ENCODE results near the gene ETV6. TPM values are rescaled to one million over a fixed set of nuclear protein-coding genes. Genes with fewer than 3 reads are reported as not detected.
A peak's percentile ranks its signal among the peaks of the same experiment; 100 is the strongest.

The ETV6 gene
- total RNA-seq, 1 experiment from 2014 or later: 17.2 TPM

DNA sequence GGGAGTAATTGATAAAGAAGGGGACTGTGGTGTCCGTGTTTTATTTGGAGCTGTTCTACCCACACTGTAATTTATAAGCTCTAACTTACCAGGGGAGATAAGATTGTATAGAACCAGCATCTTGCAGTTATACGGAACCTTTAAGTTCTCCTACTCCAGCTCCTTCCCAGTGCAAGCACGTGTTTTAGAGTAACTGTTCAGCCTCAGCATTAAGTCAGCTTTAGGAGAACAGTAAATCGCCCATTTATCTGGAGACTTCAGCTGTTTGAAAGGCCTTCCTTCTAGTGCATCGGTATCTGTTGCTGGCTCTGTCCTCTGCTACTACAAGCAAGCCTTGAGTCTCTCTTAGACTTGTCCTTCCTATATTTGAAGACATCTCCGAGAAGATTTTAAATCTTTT lies 95.6 kb downstream of the ETV6 start:
- intact Hi-C loops (cut with micrococcal nuclease; ENCODE audit: unreplicated experiment) (no loop called here), in situ Hi-C loops (cut with HindIII; ENCODE audit: low pct_unique_long_range_greater_than_20kb, low sequenced_read_pairs) (no loop called here)
- no peaks in the 10 kb centered on the region for H3K9me3 ChIP-seq (ENCODE audit: control insufficient read depth, insufficient read depth, low read depth, low read length)
- no peak overlapping the region for H3K4me3 ChIP-seq (ENCODE audit: low read depth in 2 of 2, low read length in 2 of 2)
- H3K27ac ChIP-seq (ENCODE audit: low read length): no peak overlapping the region
- CTCF ChIA-PET: no interaction called here
- no peaks in the 10 kb centered on the region for H3K27me3 ChIP-seq (ENCODE audit: control insufficient read depth, insufficient read depth, low read length)
- POLR2A ChIA-PET: no interaction called here
- no TSS peak for BruUV-seq (replicated peaks)
- H3K36me3 ChIP-seq (ENCODE audit: control insufficient read depth, insufficient read depth, low read length): no peaks in the 10 kb centered on the region
- TF ChIP-seq TCF7L2 (IDR thresholded peaks at IDR 0.05; ENCODE audit: low read depth, low read length): no peak
- TF ChIP-seq, protein P1, sequence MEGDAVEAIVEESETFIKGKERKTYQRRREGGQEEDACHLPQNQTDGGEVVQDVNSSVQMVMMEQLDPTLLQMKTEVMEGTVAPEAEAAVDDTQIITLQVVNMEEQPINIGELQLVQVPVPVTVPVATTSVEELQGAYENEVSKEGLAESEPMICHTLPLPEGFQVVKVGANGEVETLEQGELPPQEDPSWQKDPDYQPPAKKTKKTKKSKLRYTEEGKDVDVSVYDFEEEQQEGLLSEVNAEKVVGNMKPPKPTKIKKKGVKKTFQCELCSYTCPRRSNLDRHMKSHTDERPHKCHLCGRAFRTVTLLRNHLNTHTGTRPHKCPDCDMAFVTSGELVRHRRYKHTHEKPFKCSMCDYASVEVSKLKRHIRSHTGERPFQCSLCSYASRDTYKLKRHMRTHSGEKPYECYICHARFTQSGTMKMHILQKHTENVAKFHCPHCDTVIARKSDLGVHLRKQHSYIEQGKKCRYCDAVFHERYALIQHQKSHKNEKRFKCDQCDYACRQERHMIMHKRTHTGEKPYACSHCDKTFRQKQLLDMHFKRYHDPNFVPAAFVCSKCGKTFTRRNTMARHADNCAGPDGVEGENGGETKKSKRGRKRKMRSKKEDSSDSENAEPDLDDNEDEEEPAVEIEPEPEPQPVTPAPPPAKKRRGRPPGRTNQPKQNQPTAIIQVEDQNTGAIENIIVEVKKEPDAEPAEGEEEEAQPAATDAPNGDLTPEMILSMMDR (IDR thresholded peaks at IDR 0.05): no peak
- TF ChIP-seq, protein P2, sequence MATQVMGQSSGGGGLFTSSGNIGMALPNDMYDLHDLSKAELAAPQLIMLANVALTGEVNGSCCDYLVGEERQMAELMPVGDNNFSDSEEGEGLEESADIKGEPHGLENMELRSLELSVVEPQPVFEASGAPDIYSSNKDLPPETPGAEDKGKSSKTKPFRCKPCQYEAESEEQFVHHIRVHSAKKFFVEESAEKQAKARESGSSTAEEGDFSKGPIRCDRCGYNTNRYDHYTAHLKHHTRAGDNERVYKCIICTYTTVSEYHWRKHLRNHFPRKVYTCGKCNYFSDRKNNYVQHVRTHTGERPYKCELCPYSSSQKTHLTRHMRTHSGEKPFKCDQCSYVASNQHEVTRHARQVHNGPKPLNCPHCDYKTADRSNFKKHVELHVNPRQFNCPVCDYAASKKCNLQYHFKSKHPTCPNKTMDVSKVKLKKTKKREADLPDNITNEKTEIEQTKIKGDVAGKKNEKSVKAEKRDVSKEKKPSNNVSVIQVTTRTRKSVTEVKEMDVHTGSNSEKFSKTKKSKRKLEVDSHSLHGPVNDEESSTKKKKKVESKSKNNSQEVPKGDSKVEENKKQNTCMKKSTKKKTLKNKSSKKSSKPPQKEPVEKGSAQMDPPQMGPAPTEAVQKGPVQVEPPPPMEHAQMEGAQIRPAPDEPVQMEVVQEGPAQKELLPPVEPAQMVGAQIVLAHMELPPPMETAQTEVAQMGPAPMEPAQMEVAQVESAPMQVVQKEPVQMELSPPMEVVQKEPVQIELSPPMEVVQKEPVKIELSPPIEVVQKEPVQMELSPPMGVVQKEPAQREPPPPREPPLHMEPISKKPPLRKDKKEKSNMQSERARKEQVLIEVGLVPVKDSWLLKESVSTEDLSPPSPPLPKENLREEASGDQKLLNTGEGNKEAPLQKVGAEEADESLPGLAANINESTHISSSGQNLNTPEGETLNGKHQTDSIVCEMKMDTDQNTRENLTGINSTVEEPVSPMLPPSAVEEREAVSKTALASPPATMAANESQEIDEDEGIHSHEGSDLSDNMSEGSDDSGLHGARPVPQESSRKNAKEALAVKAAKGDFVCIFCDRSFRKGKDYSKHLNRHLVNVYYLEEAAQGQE (IDR thresholded peaks at IDR 0.05; ENCODE audit: insufficient read depth in 1 of 2, low read depth in 2 of 2, low read length in 1 of 2): no peak
- no peak for DNase-seq (ENCODE audit: low read depth, low spot score)
- no peak for ATAC-seq
- H3K4me1 ChIP-seq (ENCODE audit: control insufficient read depth, insufficient read depth, low read length): peaks cover 9% of the 10 kb centered on the region

DNA sequence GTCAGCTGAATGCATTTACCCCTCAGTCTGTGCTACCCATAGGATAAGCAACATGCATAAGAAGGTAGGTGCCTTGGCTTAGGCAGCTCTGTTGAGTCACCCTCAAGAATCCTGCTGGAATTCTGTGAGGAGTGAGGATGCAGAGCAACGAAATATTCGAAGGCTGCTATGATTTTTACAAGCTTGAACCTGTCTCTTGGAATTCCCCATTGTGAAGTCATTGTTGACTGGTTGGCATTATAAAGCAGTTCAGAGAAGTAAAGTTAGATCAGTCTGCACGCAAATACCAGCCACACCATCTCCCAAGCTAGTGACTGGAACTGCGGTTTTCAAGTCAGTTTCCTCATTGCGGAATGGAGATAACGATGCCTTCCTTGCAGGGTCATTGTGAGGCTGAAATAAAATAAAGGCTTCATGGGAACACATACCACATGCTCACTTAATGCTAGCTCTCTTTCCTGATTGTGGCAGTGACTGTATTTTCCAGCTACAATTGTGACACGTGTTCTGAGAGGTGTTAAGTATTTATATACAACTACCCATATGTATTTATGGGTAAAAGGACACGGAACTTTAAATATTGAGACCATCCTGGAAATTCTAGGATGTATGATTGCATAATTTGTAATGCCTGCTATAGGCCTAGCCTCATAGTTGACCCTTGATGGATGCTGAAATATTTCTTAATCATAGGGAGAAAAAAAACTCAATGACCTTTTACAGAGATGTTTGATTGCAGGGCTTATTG lies 96.7 kb downstream of the ETV6 start:
- CTCF ChIA-PET: no interaction called here
- Histone ChIP-seq H3K27me3 (ENCODE audit: control insufficient read depth, insufficient read depth, low read length) (no peaks in the 10 kb centered on the region), H3K4me3 (ENCODE audit: low read depth in 2 of 2, low read length in 2 of 2) (no peak overlapping the region), H3K9me3 (ENCODE audit: control insufficient read depth, insufficient read depth, low read depth, low read length) (no peaks in the 10 kb centered on the region), H3K27ac (ENCODE audit: low read length) (0 out of 2 replicates have a peak overlapping the region, but pooled peaks have one; percentile 13), H3K4me1 (ENCODE audit: control insufficient read depth, insufficient read depth, low read length) (peaks cover 9% of the 10 kb centered on the region), H3K36me3 (ENCODE audit: control insufficient read depth, insufficient read depth, low read length) (no peaks in the 10 kb centered on the region)
- POLR2A ChIA-PET: no interaction called here
- no peak for TF ChIP-seq POLR2AphosphoS5 (IDR thresholded peaks at IDR 0.05; ENCODE audit: low read depth, low read length)
- TF ChIP-seq TCF7L2 (IDR thresholded peaks at IDR 0.05; ENCODE audit: low read depth, low read length): no peak
- no peak for TF ChIP-seq SIN3A (IDR thresholded peaks at IDR 0.05; ENCODE audit: borderline replicate concordance, insufficient read depth, low read depth, low read length)
- TF ChIP-seq, protein P2 (IDR thresholded peaks at IDR 0.05; ENCODE audit: insufficient read depth in 1 of 2, low read depth in 2 of 2, low read length in 1 of 2): no peak
- TF ChIP-seq, protein P1 (IDR thresholded peaks at IDR 0.05): no peak
- intact Hi-C loops (cut with micrococcal nuclease; ENCODE audit: unreplicated experiment): no loop called here
- ATAC-seq (peak; percentile 94), DNase-seq (ENCODE audit: low read depth, low spot score) (peak; percentile 24)
- no TSS peak for BruUV-seq (replicated peaks)
- in situ Hi-C loops (cut with HindIII; ENCODE audit: low pct_unique_long_range_greater_than_20kb, low sequenced_read_pairs): no loop called here

All from Panc1 (cell line).